Cerebellar cortex (tissue), 1 donor: ENCODE results near the gene DEPDC4.
A peak's percentile ranks its signal among the peaks of the same experiment; 100 is the strongest.

Experiments used
- DNase-seq: peaks from one replicate; pipeline ENCODE4 v3.0.0-alpha.2; 2015; ENCODE audit warnings: low spot score

Gene DEPDC4

DNA sequence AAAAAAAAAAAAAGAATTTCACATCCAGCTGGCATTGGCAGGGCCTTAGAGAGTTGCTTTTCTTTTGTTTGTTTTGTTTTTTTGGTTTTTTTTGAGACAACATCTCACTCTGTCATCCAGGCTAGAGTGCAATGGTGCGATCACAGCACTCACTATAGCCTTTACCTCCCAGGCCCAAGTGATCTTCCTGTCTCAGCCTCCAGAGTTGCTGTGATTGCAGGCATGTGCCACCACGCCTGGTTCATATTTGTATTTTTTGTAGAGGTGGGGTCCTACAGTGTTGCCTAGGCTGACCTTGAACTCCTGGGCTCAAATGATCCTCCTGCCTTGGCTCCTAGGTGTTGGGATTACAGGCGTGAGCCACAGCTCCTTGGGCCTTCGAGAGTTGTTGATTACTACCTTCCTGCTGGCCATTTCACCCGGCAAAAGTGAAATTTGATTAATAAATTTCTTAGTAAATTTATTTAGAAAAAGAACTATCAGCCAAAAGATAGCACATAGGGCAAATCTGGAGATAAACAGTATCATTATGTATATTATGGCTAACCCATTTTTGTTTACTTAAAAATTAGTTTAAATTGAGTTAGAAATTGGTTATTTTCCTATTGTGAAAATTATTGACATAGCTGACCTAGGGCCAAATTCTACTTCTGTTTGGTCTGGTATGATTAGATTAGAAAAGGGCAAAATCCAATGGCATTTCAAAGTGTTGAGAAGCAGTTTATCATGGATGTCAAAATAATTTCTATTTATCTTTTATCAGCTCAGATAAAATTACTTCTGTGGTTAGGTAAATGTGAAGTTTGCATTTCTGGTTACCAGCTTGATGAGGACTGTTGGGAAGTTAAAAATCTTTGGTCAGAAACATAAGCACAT is 53.6 kb downstream of the DEPDC4 start:
- no peak for DNase-seq

DNA sequence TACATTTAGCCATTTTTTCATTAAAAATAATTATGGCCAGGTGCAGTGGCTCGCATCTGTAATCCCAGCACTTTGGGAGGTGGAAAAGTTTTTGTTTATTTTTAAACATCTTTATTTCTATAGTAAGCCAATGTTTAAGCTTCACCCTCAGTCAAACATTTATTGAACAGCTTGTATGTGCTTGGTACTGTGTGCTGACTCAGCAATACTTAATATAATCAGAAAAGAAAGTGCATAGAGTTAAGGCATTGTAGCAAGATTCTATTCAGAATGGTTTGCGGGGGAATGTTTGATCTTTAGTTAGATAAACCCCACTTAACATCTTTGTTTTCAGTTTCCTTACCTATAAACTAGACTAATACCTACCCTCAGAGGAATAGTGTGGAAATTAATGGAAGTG is 55.2 kb downstream of the DEPDC4 start:
- no peak for DNase-seq

DNA sequence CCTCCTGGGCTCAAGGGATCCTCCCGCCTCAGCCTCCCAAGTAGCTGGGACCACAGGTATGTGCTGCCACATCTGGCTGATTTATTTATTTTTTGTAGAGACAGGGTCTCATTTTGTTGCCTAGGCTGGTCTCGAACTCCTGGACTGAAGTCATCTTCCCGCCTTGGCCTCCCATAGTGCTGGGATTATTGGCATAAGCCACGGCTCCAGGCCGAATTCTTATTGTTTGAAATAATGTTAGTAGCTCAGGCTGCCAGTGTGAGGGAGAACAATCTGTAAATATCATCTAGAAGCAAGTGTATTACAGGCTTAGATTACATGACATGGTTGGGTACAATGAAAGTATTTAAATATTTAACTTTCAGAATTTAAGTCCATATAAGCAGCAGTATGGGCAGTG is 58.0 kb downstream of the DEPDC4 start:
- no peak for DNase-seq

DNA sequence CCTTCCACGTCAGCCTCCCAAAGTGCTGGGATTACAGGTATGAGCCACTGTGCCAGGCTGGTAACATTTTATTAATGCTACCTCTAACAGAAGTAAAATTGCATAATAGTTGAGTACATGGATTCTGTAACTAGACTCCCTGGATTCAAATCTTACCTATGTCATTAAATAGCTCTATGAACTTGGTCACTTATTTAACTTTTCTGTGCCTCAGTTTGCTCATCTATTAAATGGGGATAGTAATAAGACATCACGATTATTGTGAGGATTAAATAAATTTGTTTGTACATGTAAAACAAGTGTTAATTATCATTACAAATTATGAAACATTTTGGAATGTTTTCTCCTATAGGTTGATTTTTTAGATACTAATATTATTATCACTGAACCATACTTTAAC is 59.6 kb downstream of the DEPDC4 start:
- no peak for DNase-seq

DNA sequence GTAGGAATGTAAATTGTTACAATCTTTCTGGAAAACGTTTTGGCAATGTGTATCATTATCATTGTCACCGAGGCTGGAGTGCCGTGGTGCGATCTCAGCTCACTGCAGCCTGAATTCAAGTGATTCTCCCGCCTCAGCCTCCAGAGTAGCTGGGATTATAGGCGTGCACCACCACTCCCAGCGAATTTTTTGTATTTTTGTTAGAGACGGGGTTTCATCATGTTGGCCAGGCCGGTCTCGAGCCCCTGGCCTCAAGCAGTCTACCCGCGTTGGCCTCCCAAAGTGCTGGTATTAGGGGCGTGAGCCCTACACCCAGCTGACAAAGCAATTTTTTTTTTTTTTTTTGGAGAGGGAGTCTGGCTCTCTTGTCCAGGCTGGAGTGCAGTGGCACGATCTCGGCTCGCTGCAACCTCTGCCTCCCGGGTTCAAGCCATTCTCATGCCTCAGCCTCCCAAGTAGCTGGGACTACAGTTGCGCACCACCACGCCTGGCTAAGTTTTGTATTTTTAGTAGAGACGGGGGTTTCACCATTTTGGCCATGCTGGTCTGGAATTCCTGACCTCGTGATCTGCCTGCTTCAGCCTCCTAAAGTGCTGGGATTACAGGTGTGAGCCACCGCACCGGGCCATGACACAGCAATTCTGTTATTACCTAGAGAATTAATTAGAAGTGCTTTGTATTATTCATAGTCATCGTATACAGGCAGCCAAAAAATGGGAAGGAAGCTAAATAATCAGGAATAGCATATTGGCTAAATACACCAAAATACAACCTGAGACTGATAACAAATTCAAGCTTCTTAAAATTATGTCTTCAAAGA is 65.1 kb downstream of the DEPDC4 start:
- no peak for DNase-seq

DNA sequence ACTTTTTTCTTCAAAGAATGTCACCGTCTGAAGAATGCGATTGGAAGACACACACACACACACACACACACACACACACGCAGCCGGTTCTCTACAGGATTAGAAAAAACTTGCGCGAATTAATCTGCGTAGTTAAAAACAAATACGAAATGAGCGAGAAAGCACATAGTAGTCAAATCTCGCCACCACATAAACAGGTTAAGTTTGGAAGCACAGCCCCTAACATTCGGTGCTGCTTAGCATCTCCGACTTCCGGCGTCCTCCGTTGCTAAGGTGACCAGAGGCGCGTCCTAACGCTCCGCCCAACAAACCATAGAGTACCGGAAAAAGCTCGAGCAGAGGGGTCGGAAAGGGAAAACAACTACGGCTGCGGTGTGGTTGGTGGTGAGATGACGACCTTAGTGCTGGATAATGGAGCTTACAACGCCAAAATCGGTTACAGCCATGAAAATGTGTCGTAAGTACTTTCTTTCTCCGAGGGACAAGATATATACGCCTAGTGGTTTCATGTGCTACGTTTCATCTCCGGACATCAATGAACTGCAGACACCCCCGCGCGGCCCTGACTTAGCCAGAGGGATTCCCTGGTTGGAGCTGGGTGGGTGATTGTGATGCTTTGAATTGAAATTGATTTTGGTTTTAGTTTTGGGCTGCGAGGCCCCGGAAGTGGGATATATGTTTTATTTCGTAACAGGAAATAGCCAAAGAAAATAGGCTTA is 66.3 kb downstream of the DEPDC4 start, which contains the start of gene ACTR6:
TSS of gene ACTR6 (plus strand) at position 353 of the 719 bp plus-strand sequence. CDS start at position 390, 37 bp downstream.
- peak; percentile 98 for DNase-seq

DNA sequence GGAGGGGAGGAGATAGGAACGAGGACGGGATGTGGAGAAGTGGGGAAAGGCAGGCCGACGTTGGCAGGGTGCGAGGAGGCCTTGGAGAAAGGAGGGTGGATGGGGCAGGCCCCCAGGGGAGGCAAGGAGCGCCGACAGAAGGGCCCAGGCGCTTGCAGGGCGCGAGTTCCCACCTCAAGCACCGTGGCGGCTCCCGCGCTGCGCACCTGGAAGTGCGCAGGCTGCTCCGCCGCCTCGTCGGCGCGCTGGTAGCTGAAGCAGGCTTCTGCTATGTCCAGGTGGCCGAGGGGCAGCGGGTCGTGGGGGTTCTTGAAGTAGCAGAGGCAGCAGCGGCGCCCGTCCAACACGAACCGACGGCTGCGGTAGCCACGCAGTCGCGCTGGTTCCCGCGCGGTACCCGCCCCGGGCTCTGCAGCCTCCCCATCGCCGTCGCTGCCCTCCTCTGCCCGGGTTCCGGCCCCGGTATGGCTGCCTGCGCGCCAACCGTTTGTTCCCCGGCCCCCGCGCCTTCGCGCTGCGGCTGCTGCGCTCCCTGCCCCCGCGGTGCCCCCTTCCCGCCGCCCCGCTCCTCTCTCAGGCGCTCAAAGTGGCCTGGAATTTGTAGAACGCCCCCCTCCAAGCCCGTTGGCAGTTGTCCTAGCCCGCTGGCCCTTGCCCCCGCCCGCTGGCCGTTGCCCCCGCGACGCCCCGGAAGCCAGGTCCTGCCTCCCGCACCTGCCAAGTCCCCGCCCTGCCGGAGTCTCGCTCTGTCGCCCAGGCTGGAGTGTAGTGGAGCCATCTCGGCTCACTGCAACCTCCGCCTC is 67.3 kb downstream of the DEPDC4 start:
- peak; percentile 60 for DNase-seq

DNA sequence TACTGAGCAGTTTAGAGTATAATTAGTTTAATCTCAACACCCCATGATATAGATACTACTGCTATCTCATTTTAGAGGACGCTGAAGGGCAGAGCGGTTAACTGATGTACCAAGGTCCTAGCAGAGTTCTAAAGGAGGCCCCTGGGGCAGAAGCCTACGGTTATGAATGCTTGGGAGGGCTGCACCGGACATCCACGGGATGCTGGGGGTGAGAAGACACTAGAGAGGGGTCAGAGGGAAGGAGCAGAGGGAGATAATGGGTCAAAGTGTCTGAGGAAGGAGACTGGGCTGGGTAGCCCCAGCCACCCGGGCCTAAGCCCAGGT is 67.9 kb downstream of the DEPDC4 start:
- no peak for DNase-seq

DNA sequence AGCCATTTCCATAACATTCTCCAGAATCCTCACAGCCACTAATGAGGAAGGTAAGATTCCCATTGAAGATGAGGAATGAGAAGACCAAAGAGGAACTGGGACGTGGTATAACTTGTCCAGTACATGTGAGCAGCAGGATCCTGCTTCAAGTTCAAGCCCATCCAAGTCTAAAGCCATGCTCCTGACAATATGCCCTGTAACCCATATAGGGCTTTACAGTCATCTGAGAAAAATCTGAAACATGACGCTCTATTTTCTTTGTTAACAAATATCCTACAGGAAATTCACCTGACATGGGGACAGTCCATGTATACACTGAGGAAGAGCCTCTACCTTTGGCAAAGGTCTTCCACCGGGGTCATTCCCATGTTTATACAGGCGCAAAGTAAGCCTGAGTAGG is 69.4 kb downstream of the DEPDC4 start:
- DNase-seq = no peak

DNA sequence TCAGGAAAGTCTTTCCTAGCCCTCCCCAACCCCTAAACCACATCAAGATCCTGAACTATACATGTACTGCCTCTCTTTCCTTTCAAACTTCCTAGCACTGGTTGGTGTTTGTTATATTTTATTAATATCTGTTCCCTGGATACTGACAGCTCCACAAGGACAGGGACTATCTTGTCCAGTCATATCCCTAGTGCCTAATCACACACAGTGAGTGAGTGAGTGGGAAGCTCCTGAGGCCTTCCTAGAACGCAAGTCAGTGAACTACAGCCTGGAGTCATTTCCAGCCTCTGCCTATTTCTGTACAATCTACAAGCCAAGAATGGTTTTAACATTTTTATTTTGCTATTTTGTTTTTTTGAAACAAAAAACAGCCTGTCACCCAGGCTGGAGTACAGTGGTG is 73.8 kb downstream of the DEPDC4 start:
- no peak for DNase-seq
